ENCODE measurements around the gene PDLIM1. TPM values are rescaled to one million over a fixed set of nuclear protein-coding genes. Genes with fewer than 3 reads are reported as not detected.
A peak's percentile ranks its signal among the peaks of the same experiment; 100 is the strongest.
"Not testable (repeated sequence)": the region's sequence is repeated elsewhere in the genome, so short reads cannot be mapped to it uniquely, and the experiment has no call there.

Gene PDLIM1
- total and polyA plus RNA-seq, 2 donors (not counting 1 experiment from before 2014, with no cell fraction given), result 24.3 to 390 TPM

GRCh38 chr10:95209509-95210127, 81.2 kb downstream of the PDLIM1 start:
- no peak for TF ChIP-seq CTCF (conservative IDR thresholded peaks at IDR 0.05 in 1 of 2, IDR thresholded peaks at IDR 0.05 in 1 of 2; ENCODE audit: low read depth in 1 of 2, low read length in 2 of 2)
- TF ChIP-seq EZH2 (IDR thresholded peaks at IDR 0.05; ENCODE audit: low read length, missing control alignments), result no peak
- H2AFZ ChIP-seq (ENCODE audit: low read length), result no peak overlapping the region

GRCh38 chr10:95208702-95209391, 82.0 kb downstream of the PDLIM1 start:
- Histone ChIP-seq H2AFZ (ENCODE audit: low read length) (peak overlapping the region; percentile 19), H3K27ac (ENCODE audit: insufficient read depth, low read length) (no peak overlapping the region), H4K20me1 (ENCODE audit: control insufficient read depth, extremely low read depth, insufficient read depth, low read length) (no peaks in the 10 kb centered on the region), H3K9ac (ENCODE audit: insufficient read depth, low read length) (no peak overlapping the region), H3K4me2 (ENCODE audit: extremely low read depth, insufficient read depth, low read length) (peak overlapping the region; percentile 23), H3K27me3 (ENCODE audit: control insufficient read depth, insufficient read depth, low read length) (no peaks in the 10 kb centered on the region), H3K4me1 (ENCODE audit: control insufficient read depth, extremely low read depth, insufficient read depth, low read length) (peaks cover 3% of the 10 kb centered on the region), H3K79me2 (ENCODE audit: control insufficient read depth, insufficient read depth, low read length) (no peaks in the 10 kb centered on the region), H3K9me3 (ENCODE audit: control insufficient read depth, insufficient read depth, low read depth, low read length) (no peaks in the 10 kb centered on the region), H3K36me3 (ENCODE audit: control insufficient read depth, insufficient read depth, low read length) (no peaks in the 10 kb centered on the region), H3K4me3 (replicated peaks in 1 of 4; ENCODE audit: control extremely low read depth in 1 of 4, insufficient read depth in 1 of 4, low read depth in 3 of 4, low read length in 4 of 4) (no peak overlapping the region)
- TF ChIP-seq CTCF (conservative IDR thresholded peaks at IDR 0.05 in 1 of 2, IDR thresholded peaks at IDR 0.05 in 1 of 2; ENCODE audit: low read depth in 1 of 2, low read length in 2 of 2), result peak; percentile 12 to 24
- TF ChIP-seq EZH2 (IDR thresholded peaks at IDR 0.05; ENCODE audit: low read length, missing control alignments), result no peak
- DNase-seq (ENCODE audit: low read depth in 2 of 2), result peak in 1 of 2 donors; percentile 25

More at GRCh38 chr10:95209509-95210127, 81.2 kb downstream of the PDLIM1 start:
- Histone ChIP-seq H3K4me1 (ENCODE audit: control insufficient read depth, extremely low read depth, insufficient read depth, low read length) (peaks cover 3% of the 10 kb centered on the region), H3K36me3 (ENCODE audit: control insufficient read depth, insufficient read depth, low read length) (no peaks in the 10 kb centered on the region), H3K9ac (ENCODE audit: insufficient read depth, low read length) (no peak overlapping the region), H3K79me2 (ENCODE audit: control insufficient read depth, insufficient read depth, low read length) (no peaks in the 10 kb centered on the region), H3K27ac (ENCODE audit: insufficient read depth, low read length) (no peak overlapping the region), H3K4me3 (replicated peaks in 1 of 4; ENCODE audit: control extremely low read depth in 1 of 4, insufficient read depth in 1 of 4, low read depth in 3 of 4, low read length in 4 of 4) (no peak overlapping the region), H3K4me2 (ENCODE audit: extremely low read depth, insufficient read depth, low read length) (no peak overlapping the region), H4K20me1 (ENCODE audit: control insufficient read depth, extremely low read depth, insufficient read depth, low read length) (no peaks in the 10 kb centered on the region), H3K9me3 (ENCODE audit: control insufficient read depth, insufficient read depth, low read depth, low read length) (no peaks in the 10 kb centered on the region), H3K27me3 (ENCODE audit: control insufficient read depth, insufficient read depth, low read length) (no peaks in the 10 kb centered on the region)
- DNase-seq (ENCODE audit: low read depth in 2 of 2), result no peak

GRCh38 chr10:95202865-95203264, 87.9 kb downstream of the PDLIM1 start:
- H4K20me1 ChIP-seq (ENCODE audit: control insufficient read depth, extremely low read depth, insufficient read depth, low read length); H3K4me3 ChIP-seq (replicated peaks in 1 of 4; ENCODE audit: control extremely low read depth in 1 of 4, insufficient read depth in 1 of 4, low read depth in 3 of 4, low read length in 4 of 4); H3K9ac ChIP-seq (ENCODE audit: insufficient read depth, low read length); H3K27me3 ChIP-seq (ENCODE audit: control insufficient read depth, insufficient read depth, low read length); DNase-seq (ENCODE audit: low read depth in 2 of 2); H2AFZ ChIP-seq (ENCODE audit: low read length); H3K79me2 ChIP-seq (ENCODE audit: control insufficient read depth, insufficient read depth, low read length); H3K9me3 ChIP-seq (ENCODE audit: control insufficient read depth, insufficient read depth, low read depth, low read length); H3K4me2 ChIP-seq (ENCODE audit: extremely low read depth, insufficient read depth, low read length); H3K27ac ChIP-seq (ENCODE audit: insufficient read depth, low read length); H3K36me3 ChIP-seq (ENCODE audit: control insufficient read depth, insufficient read depth, low read length); H3K4me1 ChIP-seq (ENCODE audit: control insufficient read depth, extremely low read depth, insufficient read depth, low read length): not testable (repeated sequence)
